ENCODE results near the gene SLC7A7. TPM values are rescaled to one million over a fixed set of nuclear protein-coding genes. Genes with fewer than 3 reads are reported as not detected.

SLC7A7 gene
- total and polyA plus RNA-seq, 9 of the 15 experiments (the other 6 are each of a cell fraction or from before 2014, with no cell fraction given) = 0.07 to 0.68 (median 0.41) TPM

DNA sequence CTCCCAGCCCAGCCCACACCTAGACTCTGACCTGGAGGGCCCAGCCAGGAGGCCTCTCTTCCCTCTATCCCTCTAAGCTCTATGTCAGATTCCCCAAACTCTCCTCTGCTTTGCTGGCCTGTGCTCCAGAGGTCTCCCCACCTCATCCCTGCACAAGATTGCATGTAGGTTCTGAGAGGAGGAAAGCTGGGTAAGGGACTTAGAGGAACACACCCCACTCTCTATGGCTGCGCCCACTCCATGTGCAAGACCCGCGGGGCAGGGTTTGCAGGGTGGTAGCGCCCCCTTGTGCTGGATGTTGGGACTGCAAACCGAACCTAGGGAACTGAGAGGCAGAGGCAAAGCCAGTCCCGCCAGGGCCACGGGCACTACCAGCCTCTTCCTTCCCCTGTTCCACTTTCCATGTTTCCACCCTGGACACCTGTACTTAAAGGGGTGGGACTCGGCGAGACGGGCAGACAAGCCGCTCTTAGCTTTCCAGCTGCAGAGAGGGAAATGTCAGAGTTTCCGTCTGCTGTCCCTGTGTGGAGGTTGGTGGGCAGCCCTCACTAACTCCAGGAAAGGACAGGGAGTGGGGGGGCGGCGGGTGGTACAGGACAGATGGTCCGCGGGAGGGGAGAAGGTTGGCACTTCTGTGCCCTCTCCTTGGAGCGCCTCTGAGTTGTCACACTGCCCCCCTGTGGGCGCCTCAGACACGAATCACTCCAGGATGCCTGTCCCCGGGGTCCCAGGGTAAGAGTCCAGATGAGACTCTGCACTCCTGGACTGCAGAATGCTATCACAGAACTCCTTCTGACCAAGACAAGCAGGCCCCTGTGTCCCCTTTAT lies 37.9 kb upstream of the SLC7A7 start (continued):
- TF ChIP-seq MAZ (CRISPR knock-in tag; conservative IDR thresholded peaks at IDR 0.05 in 1 of 2, IDR thresholded peaks at IDR 0.05 in 1 of 2) (peak; percentile 59 to 72; a peak in 2 of 4 replicates), STAG1 (CRISPR knock-in tag; IDR thresholded peaks at IDR 0.05; ENCODE audit: borderline replicate concordance) (peak; percentile 92), OTX1 (CRISPR knock-in tag; IDR thresholded peaks at IDR 0.05) (no peak), FOSL1 (tag; conservative IDR thresholded peaks at IDR 0.05) (no peak), CBFB (CRISPR knock-in tag; IDR thresholded peaks at IDR 0.05) (peak; percentile 15; the same call in 1 of the 2 replicates), BRD9 (IDR thresholded peaks at IDR 0.05; ENCODE audit: low read depth, partially characterized antibody) (peak; percentile 91), HNRNPL (IDR thresholded peaks at IDR 0.05; ENCODE audit: low read depth, low read length) (peak; percentile 59; the same call in 1 of the 2 replicates), RBM22 (IDR thresholded peaks at IDR 0.05; ENCODE audit: low read depth, low read length, poor library complexity, severe bottlenecking) (no peak), ZNF140 (CRISPR knock-in tag; IDR thresholded peaks at IDR 0.05) (no peak), MEF2D (tag; conservative IDR thresholded peaks at IDR 0.05; ENCODE audit: low read depth) (0 out of 2 replicates have a peak, but pooled peaks have one; percentile 35), SMAD4 (CRISPR knock-in tag; conservative IDR thresholded peaks at IDR 0.05) (0 out of 2 replicates have a peak, but pooled peaks have one; percentile 32), ARID2 (IDR thresholded peaks at IDR 0.05) (peak; percentile 95), NRF1 (conservative IDR thresholded peaks at IDR 0.05 in 1 of 2, IDR thresholded peaks at IDR 0.05 in 1 of 2) (0 out of 4 replicates have a peak, but pooled peaks of 1 of the 2 experiments have one; percentile 34), EGR1 (conservative IDR thresholded peaks at IDR 0.05) (0 out of 2 replicates have a peak, but pooled peaks have one; percentile 32), SP2 (IDR thresholded peaks at IDR 0.05; ENCODE audit: extremely low read depth, low read depth, low read length, poor library complexity, severe bottlenecking) (no peak), ZNF717 (CRISPR knock-in tag; IDR thresholded peaks at IDR 0.05) (no peak), ZNF347 (CRISPR knock-in tag; IDR thresholded peaks at IDR 0.05; ENCODE audit: low read depth) (peak; percentile 59; the same call in 1 of the 2 replicates), RNF2 (IDR thresholded peaks at IDR 0.05) (no peak), NFXL1 (CRISPR knock-in tag; IDR thresholded peaks at IDR 0.05) (no peak), TEAD1 (CRISPR knock-in tag; IDR thresholded peaks at IDR 0.05) (0 out of 4 replicates have a peak, but pooled peaks of 1 of the 2 experiments have one; percentile 14), ADNP (tag; IDR thresholded peaks at IDR 0.05) (peak; percentile 69; the same call in 1 of the 2 replicates)
- TF ChIP-seq, protein P1, sequence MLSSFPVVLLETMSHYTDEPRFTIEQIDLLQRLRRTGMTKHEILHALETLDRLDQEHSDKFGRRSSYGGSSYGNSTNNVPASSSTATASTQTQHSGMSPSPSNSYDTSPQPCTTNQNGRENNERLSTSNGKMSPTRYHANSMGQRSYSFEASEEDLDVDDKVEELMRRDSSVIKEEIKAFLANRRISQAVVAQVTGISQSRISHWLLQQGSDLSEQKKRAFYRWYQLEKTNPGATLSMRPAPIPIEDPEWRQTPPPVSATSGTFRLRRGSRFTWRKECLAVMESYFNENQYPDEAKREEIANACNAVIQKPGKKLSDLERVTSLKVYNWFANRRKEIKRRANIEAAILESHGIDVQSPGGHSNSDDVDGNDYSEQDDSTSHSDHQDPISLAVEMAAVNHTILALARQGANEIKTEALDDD (IDR thresholded peaks at IDR 0.05) = peak; percentile 16; the same call in 1 of the 2 replicates
- TF ChIP-seq, protein P2, sequence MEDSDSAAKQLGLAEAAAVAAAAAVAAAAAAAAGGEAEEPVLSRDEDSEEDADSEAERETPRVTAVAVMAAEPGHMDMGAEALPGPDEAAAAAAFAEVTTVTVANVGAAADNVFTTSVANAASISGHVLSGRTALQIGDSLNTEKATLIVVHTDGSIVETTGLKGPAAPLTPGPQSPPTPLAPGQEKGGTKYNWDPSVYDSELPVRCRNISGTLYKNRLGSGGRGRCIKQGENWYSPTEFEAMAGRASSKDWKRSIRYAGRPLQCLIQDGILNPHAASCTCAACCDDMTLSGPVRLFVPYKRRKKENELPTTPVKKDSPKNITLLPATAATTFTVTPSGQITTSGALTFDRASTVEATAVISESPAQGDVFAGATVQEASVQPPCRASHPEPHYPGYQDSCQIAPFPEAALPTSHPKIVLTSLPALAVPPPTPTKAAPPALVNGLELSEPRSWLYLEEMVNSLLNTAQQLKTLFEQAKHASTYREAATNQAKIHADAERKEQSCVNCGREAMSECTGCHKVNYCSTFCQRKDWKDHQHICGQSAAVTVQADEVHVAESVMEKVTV (CRISPR knock-in tag; IDR thresholded peaks at IDR 0.05) = peak; percentile 89
- TF ChIP-seq, protein P3, sequence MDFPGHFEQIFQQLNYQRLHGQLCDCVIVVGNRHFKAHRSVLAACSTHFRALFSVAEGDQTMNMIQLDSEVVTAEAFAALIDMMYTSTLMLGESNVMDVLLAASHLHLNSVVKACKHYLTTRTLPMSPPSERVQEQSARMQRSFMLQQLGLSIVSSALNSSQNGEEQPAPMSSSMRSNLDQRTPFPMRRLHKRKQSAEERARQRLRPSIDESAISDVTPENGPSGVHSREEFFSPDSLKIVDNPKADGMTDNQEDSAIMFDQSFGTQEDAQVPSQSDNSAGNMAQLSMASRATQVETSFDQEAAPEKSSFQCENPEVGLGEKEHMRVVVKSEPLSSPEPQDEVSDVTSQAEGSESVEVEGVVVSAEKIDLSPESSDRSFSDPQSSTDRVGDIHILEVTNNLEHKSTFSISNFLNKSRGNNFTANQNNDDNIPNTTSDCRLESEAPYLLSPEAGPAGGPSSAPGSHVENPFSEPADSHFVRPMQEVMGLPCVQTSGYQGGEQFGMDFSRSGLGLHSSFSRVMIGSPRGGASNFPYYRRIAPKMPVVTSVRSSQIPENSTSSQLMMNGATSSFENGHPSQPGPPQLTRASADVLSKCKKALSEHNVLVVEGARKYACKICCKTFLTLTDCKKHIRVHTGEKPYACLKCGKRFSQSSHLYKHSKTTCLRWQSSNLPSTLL (IDR thresholded peaks at IDR 0.05) = no peak
